ENCODE data around the gene JPT1. TPM values are rescaled to one million over a fixed set of nuclear protein-coding genes. Genes with fewer than 3 reads are reported as not detected.
A peak's percentile ranks its signal among the peaks of the same experiment; 100 is the strongest.
"Not testable (repeated sequence)": the region's sequence is repeated elsewhere in the genome, so short reads cannot be mapped to it uniquely, and the experiment has no call there.

JPT1 gene
- total and polyA plus RNA-seq, 2 experiments from 2014 or later = 278 to 903 TPM

DNA sequence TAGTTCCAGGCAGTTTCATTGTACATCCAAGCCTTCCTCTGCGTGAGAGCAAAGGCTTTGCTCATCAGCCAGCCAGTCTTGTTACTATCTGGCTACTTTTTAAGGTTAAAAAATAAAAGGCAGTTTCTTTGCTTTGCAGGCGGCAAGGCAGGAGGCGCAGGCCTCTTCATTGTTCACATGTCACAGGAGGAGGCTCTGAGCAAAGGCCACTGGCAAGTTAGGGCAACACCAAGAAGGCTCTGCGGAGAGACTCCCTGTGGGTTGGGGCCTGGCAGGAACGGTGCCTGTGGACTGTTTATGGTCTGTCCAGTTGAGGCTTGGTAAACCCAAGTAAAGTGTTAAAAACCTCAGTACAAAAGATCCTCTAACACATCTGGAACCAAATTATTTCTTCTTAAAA lies 18.9 kb downstream of the JPT1 start (continued):
- TF ChIP-seq, protein P1, sequence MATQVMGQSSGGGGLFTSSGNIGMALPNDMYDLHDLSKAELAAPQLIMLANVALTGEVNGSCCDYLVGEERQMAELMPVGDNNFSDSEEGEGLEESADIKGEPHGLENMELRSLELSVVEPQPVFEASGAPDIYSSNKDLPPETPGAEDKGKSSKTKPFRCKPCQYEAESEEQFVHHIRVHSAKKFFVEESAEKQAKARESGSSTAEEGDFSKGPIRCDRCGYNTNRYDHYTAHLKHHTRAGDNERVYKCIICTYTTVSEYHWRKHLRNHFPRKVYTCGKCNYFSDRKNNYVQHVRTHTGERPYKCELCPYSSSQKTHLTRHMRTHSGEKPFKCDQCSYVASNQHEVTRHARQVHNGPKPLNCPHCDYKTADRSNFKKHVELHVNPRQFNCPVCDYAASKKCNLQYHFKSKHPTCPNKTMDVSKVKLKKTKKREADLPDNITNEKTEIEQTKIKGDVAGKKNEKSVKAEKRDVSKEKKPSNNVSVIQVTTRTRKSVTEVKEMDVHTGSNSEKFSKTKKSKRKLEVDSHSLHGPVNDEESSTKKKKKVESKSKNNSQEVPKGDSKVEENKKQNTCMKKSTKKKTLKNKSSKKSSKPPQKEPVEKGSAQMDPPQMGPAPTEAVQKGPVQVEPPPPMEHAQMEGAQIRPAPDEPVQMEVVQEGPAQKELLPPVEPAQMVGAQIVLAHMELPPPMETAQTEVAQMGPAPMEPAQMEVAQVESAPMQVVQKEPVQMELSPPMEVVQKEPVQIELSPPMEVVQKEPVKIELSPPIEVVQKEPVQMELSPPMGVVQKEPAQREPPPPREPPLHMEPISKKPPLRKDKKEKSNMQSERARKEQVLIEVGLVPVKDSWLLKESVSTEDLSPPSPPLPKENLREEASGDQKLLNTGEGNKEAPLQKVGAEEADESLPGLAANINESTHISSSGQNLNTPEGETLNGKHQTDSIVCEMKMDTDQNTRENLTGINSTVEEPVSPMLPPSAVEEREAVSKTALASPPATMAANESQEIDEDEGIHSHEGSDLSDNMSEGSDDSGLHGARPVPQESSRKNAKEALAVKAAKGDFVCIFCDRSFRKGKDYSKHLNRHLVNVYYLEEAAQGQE (IDR thresholded peaks at IDR 0.05; ENCODE audit: unreplicated experiment) = no peak
- TF ChIP-seq ZNF114 (CRISPR knock-in tag; IDR thresholded peaks at IDR 0.05) (no peak), ZNF331 (CRISPR knock-in tag; IDR thresholded peaks at IDR 0.05; ENCODE audit: low read depth) (no peak), CREB1 (CRISPR knock-in tag; IDR thresholded peaks at IDR 0.05; ENCODE audit: low read depth) (no peak)

DNA sequence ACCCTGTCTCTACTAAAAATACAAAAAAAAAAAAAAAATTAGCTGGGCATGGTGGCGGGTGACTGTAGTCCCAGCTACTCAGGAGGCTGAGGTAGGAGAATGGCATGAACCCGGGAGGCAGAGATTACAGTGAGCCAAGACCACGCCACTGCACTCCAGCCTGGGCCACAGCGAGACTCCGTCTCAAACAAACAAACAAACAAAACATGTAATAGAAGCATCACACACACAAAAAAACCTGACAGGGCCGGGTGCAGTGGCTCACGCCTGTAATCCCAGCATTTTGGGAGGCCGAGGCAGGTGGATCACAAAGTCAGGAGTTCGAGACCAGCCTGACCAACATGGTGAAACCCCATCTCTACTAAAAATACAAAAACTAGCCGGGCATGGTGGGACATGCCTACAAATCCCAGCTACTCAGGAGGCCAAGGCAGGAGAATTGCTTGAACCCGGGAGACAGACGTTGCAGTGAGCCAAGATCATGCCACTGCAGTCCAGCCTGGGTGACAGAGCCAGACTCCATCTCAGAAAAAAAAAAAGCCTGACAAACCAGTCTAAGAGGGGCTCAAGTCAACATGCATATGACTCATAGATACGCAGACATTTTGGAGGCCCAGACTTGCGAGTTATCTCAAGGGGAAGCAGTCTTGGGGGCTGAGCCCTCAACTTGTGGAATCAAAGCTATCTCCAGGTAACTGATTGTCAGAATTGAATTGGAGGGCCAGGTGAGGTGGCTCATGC lies 20.5 kb downstream of the JPT1 start:
- Histone ChIP-seq H3K36me3 (ENCODE audit: insufficient read depth) (peaks cover 19% of the 10 kb centered on the region), H3F3A (replicated peaks; ENCODE audit: low read depth) (peaks cover 77% of the 10 kb centered on the region), H3K27ac (ENCODE audit: low read depth) (peak overlapping the region; percentile 92), H3K4me1 (ENCODE audit: insufficient read depth) (peaks cover 14% of the 10 kb centered on the region), H4K20me1 (replicated peaks; ENCODE audit: insufficient read depth) (peaks cover 31% of the 10 kb centered on the region)
- Mint-ChIP-seq H3K27ac (peak overlapping the region; percentile 82), H3K36me3 (ENCODE audit: low read depth) (peaks cover 57% of the 10 kb centered on the region), H3K27me3 (ENCODE audit: insufficient read depth, low read depth, poor library complexity) (peaks cover 30% of the 10 kb centered on the region)
- not testable (repeated sequence) for DNase-seq (ENCODE audit: low spot score); H3K9me2 ChIP-seq (ENCODE audit: insufficient read depth); H3K9me3 Mint-ChIP-seq; H3K79me2 ChIP-seq (replicated peaks; ENCODE audit: insufficient read depth); H3K4me2 ChIP-seq; H2AFZ ChIP-seq; H3K4me1 Mint-ChIP-seq; H3K4me3 ChIP-seq; ATAC-seq; H3K4me3 Mint-ChIP-seq; H3K27me3 ChIP-seq (ENCODE audit: insufficient read depth)
- TF ChIP-seq POLR2AphosphoS5 (IDR thresholded peaks at IDR 0.05; ENCODE audit: low read depth) = 0 out of 2 replicates have a peak, but pooled peaks have one; percentile 17

DNA sequence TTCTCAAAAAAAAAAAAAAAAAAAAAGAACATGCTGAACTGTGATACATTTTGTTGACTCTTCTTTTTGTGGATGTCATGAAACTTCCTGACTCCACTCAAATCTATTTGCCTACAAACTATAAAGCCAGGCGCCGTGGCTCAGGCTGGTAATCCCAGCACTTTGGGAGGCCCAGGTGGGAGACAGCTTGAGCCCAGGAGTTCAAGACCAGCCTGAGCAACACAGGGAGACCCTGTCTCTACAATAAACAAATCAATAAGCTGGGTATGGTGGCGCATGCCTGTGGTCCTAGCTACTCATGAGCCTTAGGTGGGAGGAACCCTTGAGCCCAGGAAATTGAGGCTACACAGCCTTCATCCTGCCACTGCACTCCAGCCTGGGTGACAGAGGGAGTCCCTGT lies 21.3 kb downstream of the JPT1 start:
- DNase-seq (ENCODE audit: low spot score) (no peak), ATAC-seq (no peak)
- no peaks in the 10 kb centered on the region for H3K9me2 ChIP-seq (ENCODE audit: insufficient read depth)
- peaks cover 23% of the 10 kb centered on the region; the same call in 1 of the 2 replicates for H4K20me1 ChIP-seq (replicated peaks; ENCODE audit: insufficient read depth)
- H3K9me3 Mint-ChIP-seq = no peaks in the 10 kb centered on the region
- H3K36me3 ChIP-seq (ENCODE audit: insufficient read depth) = peaks cover 14% of the 10 kb centered on the region
- H3K27me3 ChIP-seq (ENCODE audit: insufficient read depth) = no peaks in the 10 kb centered on the region
- H2AFZ ChIP-seq = no peak overlapping the region
- peaks cover 52% of the 10 kb centered on the region for H3K36me3 Mint-ChIP-seq (ENCODE audit: low read depth)
- no peak overlapping the region for H3K27ac Mint-ChIP-seq
- H3F3A ChIP-seq (replicated peaks; ENCODE audit: low read depth) = peaks cover 73% of the 10 kb centered on the region
- H3K4me3 ChIP-seq = no peak overlapping the region
- H3K27ac ChIP-seq (ENCODE audit: low read depth) = peak overlapping the region; percentile 92
- H3K27me3 Mint-ChIP-seq (ENCODE audit: insufficient read depth, low read depth, poor library complexity) = peaks cover 30% of the 10 kb centered on the region
- H3K4me1 Mint-ChIP-seq = peaks cover 10% of the 10 kb centered on the region
- H3K4me1 ChIP-seq (ENCODE audit: insufficient read depth) = peaks cover 14% of the 10 kb centered on the region
- no peak overlapping the region for H3K4me2 ChIP-seq
- H3K4me3 Mint-ChIP-seq = peak overlapping the region; percentile 91; the same call in 1 of the 3 replicates
- peaks cover 7% of the 10 kb centered on the region for H3K79me2 ChIP-seq (replicated peaks; ENCODE audit: insufficient read depth)
- TF ChIP-seq CREB1 (CRISPR knock-in tag; IDR thresholded peaks at IDR 0.05; ENCODE audit: low read depth) = no peak
- TF ChIP-seq JUNB (IDR thresholded peaks at IDR 0.05; ENCODE audit: unreplicated experiment) = no peak
- no peak for TF ChIP-seq NANOG (IDR thresholded peaks at IDR 0.05; ENCODE audit: borderline replicate concordance)
- no peak for TF ChIP-seq ZNF114 (CRISPR knock-in tag; IDR thresholded peaks at IDR 0.05)
- no peak for TF ChIP-seq POLR2AphosphoS5 (IDR thresholded peaks at IDR 0.05; ENCODE audit: low read depth)
- TF ChIP-seq EZH2phosphoT487 (IDR thresholded peaks at IDR 0.05; ENCODE audit: unreplicated experiment) = no peak
- no peak for TF ChIP-seq EZH2 (IDR thresholded peaks at IDR 0.05; ENCODE audit: low read depth, unreplicated experiment)
- TF ChIP-seq STAT1 (IDR thresholded peaks at IDR 0.05; ENCODE audit: unreplicated experiment) = no peak
